Amygdala (tissue), 56 donors: Measurements from ENCODE around the gene DIRAS2.
"Not testable (repeated sequence)": the region's sequence is repeated elsewhere in the genome, so short reads cannot be mapped to it uniquely, and the experiment has no call there.

ENCODE experiments used
- DNase-seq, 56 donors: peaks; one replicate each; lab custom pipeline; 2025; lab: John Stamatoyannopoulos, UW

The DIRAS2 gene

GRCh38 chr9:90642570-90643539 lies at the start of gene DIRAS2:
DIRAS2 (minus strand) TSS chr9:90642824; CDS start chr9:90613827, 28,997 bp downstream.
- peak in 54 of 56 donors; percentile 13 to 88 (median 70) for DNase-seq

- peak in 8 of 56 donors; percentile 1 to 38 (median 8) for DNase-seq
Observed at GRCh38 chr9:90684736-90685135, 42.1 kb upstream of the DIRAS2 start.

- DNase-seq = no peak
Observed at GRCh38 chr9:90684106-90684505, 41.5 kb upstream of the DIRAS2 start.

- no peak for DNase-seq
Observed at GRCh38 chr9:90680534-90680933, 37.9 kb upstream of the DIRAS2 start.

- no peak for DNase-seq
Observed at GRCh38 chr9:90665072-90665471, 22.4 kb upstream of the DIRAS2 start.

- no peak for DNase-seq
Observed at GRCh38 chr9:90659650-90660364, 17.2 kb upstream of the DIRAS2 start.

GRCh38 chr9:90658783-90659182 lies 16.2 kb upstream of the DIRAS2 start:
- DNase-seq = no peak

- DNase-seq = no peak
Observed at GRCh38 chr9:90658181-90658580, 15.6 kb upstream of the DIRAS2 start.

GRCh38 chr9:90656876-90657275 lies 14.3 kb upstream of the DIRAS2 start:
- not testable (repeated sequence) for DNase-seq

- no peak for DNase-seq
Observed at GRCh38 chr9:90651246-90651645, 8.6 kb upstream of the DIRAS2 start.

GRCh38 chr9:90647843-90648242 lies 5.2 kb upstream of the DIRAS2 start:
- no peak for DNase-seq

- no peak for DNase-seq
Observed at GRCh38 chr9:90645721-90646120, 3.1 kb upstream of the DIRAS2 start.

GRCh38 chr9:90641884-90642487 lies 638 bp downstream of the DIRAS2 start:
- peak in 26 of 56 donors; percentile 2 to 61 (median 16) for DNase-seq

GRCh38 chr9:90641086-90641485 lies 1.5 kb downstream of the DIRAS2 start:
- no peak for DNase-seq

- DNase-seq = no peak
Observed at GRCh38 chr9:90640361-90640760, 2.3 kb downstream of the DIRAS2 start.

GRCh38 chr9:90637626-90638025 lies 5.0 kb downstream of the DIRAS2 start:
- DNase-seq = no peak

- no peak for DNase-seq
Observed at GRCh38 chr9:90632647-90633207, 9.9 kb downstream of the DIRAS2 start.

GRCh38 chr9:90631964-90632363 lies 10.7 kb downstream of the DIRAS2 start:
- no peak for DNase-seq

- no peak for DNase-seq
Observed at GRCh38 chr9:90629991-90630390, 12.6 kb downstream of the DIRAS2 start.

- no peak for DNase-seq
Observed at GRCh38 chr9:90629354-90629753, 13.3 kb downstream of the DIRAS2 start.

GRCh38 chr9:90616806-90617205 lies 25.8 kb downstream of the DIRAS2 start:
- DNase-seq = peak in 1 of 56 donors; percentile 10
